Loucy (cell line): ENCODE measurements around the gene SLC15A1.

Source experiments
- CTCF ChIP-seq: fragments of 200-600 bp; sonication (generic); conservative IDR thresholded peaks from 2 replicates; pipeline ENCODE4 v1.5.1; 2014; ENCODE audit warnings: mild to moderate bottlenecking, antibody characterized with exemption, low read length
- EZH2phosphoT487 ChIP-seq: fragments of 200-600 bp; IDR thresholded peaks from 2 replicates; pipeline ENCODE4 v1.6.1; 2018; ENCODE audit warnings: antibody characterized with exemption, mild to moderate bottlenecking, moderate library complexity, borderline replicate concordance

- TF ChIP-seq CTCF (no peak), EZH2phosphoT487 (no peak)
Observed at GRCh38 chr13:98731038-98731437, 21.4 kb downstream of the SLC15A1 start.
